Neuron (in vitro differentiated cells): ENCODE data around the gene SRCAP.

Experiments
- H2AFZ ChIP-seq: one replicate; pipeline ENCODE4 v1.6.1; 2013; ENCODE audit warnings: low read depth, mild to moderate bottlenecking, inconsistent platforms, low read length, moderate library complexity
- H3K27me3 ChIP-seq: one replicate; pipeline ENCODE4 v1.6.1; 2013; ENCODE audit warnings: low read length; ENCODE audit not compliant: insufficient read depth
- H3K36me3 ChIP-seq: one replicate; pipeline ENCODE4 v1.6.1; 2013; ENCODE audit warnings: low read length; ENCODE audit not compliant: insufficient read depth
- H3K4me1 ChIP-seq: one replicate; pipeline ENCODE4 v1.6.1; 2013; ENCODE audit warnings: low read length; ENCODE audit not compliant: insufficient read depth
- H3K4me3 ChIP-seq: 2 replicates; pipeline ENCODE4 v1.5.1; 2013; ENCODE audit warnings: mild to moderate bottlenecking, low read length, moderate library complexity
- H3K9me3 ChIP-seq: one replicate; pipeline ENCODE4 v1.6.1; 2013; ENCODE audit warnings: low read length

Gene SRCAP

DNA sequence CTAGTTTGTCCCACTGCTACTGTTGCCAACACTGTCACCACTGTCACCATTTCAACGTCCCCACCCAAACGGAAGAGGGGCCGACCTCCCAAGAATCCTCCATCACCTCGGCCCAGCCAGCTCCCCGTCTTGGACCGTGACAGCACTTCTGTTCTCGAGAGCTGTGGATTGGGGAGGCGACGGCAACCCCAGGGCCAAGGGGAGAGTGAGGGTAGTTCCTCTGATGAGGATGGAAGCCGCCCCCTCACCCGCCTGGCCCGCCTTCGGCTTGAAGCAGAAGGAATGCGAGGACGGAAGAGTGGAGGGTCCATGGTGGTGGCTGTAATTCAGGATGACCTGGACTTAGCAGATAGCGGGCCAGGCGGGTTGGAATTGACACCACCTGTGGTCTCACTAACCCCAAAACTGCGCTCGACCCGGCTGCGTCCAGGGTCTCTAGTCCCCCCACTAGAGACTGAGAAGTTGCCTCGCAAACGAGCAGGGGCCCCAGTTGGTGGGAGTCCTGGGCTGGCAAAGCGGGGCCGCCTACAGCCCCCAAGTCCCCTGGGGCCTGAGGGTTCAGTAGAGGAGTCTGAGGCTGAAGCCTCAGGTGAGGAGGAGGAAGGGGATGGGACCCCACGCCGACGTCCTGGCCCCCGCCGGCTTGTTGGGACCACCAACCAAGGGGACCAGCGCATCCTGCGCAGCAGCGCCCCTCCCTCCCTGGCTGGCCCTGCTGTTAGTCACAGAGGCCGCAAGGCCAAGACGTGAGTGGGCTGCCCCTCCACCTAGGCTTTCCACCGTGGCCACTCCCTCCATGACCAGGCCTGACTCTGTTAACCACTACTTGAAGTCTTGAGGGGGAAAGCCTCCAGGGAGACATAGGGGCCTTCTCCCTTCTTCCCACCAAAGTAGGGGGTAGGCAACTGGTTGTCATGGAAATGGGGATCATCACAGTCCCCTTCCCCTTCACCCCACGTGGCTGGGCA lies 40.3 kb downstream of the SRCAP start:
- Histone ChIP-seq H2AFZ (no peak overlapping the region), H3K9me3 (no peaks in the 10 kb centered on the region), H3K4me3 (no peak overlapping the region), H3K36me3 (peaks cover 71% of the 10 kb centered on the region), H3K4me1 (no peaks in the 10 kb centered on the region), H3K27me3 (no peaks in the 10 kb centered on the region)

DNA sequence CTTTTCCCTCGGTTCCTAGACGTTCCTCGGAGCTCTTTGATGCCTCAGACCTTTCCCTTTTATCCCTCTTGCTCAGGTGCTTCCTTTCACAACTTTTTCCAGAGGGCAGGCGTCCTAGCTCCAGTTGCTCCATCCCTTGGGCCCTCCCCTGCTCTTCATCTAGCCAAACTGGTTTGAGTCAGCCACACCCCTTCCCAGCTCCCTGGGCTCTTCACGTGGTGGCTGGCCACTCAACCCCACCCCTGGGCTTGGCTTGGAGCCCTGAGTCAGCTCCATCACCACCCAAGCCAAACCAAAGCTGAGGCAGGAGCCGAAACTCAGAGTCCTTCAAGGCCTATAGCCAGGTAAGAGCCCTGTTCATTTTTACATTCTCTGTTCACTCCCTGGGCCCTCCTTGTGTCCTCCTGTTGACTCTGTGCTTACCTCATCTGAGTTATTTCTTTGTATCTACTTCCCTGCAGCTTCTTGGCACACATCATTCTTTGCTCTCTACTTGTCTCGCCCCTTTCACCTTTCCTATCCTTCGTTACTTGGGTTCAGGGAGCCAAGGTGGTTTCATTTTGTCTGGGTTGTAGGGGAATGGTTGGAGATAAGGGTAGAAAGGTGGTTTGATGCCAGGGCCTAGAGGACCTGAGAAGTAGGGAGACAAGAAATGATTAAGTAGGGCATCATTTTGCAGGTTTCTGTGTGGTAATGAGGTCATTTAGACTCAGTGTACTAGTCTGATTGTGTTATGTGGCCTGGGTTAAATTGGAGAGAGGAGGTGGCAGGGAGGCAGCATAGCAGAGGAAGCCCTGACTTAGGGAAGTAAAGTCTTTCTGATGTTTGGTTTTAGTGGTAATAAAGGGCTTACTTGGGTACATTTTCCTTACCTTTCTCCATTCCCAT lies 41.6 kb downstream of the SRCAP start:
- no peak overlapping the region for H3K4me3 ChIP-seq
- H3K36me3 ChIP-seq = peaks cover 69% of the 10 kb centered on the region
- H3K9me3 ChIP-seq = no peaks in the 10 kb centered on the region
- no peaks in the 10 kb centered on the region for H3K4me1 ChIP-seq
- H2AFZ ChIP-seq = no peak overlapping the region
- H3K27me3 ChIP-seq = no peaks in the 10 kb centered on the region

DNA sequence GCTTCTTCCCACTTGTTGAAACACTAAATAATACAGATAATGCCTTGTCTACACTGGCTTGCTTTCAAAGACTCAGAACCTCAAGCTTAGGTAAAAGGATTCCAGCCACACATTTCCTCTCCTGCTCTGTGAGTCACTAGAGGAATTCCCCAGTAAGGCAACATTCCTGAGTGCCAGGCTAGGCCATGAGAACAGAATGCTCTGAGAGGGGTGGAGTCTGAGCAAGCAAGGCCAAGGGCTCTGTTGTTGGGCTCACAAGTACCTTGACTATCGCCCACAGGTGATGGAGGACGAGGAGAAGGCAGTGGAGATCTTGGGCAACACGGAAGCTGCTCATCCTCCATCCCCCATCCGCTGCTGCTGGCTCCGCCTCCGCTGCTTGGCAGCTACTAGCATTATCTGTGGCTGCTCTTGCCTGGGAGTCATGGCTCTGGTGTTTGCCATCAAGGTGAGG lies 42.5 kb downstream of the SRCAP start:
- no peaks in the 10 kb centered on the region for H3K9me3 ChIP-seq
- H3K27me3 ChIP-seq = no peaks in the 10 kb centered on the region
- no peaks in the 10 kb centered on the region for H3K4me1 ChIP-seq
- peaks cover 61% of the 10 kb centered on the region for H3K36me3 ChIP-seq
- H2AFZ ChIP-seq = no peak overlapping the region
- no peak overlapping the region for H3K4me3 ChIP-seq

GRCh38 chr16:30743716-30744115 lies 44.7 kb downstream of the SRCAP start:
- no peaks in the 10 kb centered on the region for H3K9me3 ChIP-seq
- H3K36me3 ChIP-seq = peaks cover 39% of the 10 kb centered on the region
- no peak overlapping the region for H2AFZ ChIP-seq
- no peaks in the 10 kb centered on the region for H3K4me1 ChIP-seq
- H3K4me3 ChIP-seq = no peak overlapping the region
- H3K27me3 ChIP-seq = no peaks in the 10 kb centered on the region

DNA sequence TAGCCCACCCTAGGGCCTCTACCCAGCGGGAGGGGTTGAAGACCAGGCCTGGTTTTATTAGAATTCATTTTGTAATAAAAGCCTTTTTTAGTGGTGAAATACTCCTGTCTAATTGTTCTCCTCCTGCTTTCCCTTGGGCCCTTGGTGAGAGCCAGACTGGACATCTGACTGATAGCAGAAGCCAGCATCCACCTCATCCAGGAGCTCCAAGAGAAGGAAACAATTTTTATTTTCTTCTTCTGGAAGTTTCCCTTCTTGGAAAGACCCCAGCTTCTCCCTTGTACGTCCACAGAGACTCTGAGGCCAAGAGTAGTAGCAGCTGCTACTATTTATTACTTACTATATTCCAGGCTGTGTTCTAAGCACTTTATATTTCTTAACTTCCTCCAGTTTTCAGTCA lies 45.2 kb downstream of the SRCAP start:
- no peaks in the 10 kb centered on the region for H3K27me3 ChIP-seq
- H3K36me3 ChIP-seq = peaks cover 34% of the 10 kb centered on the region
- H2AFZ ChIP-seq = no peak overlapping the region
- no peak overlapping the region for H3K4me3 ChIP-seq
- H3K4me1 ChIP-seq = no peaks in the 10 kb centered on the region
- H3K9me3 ChIP-seq = no peaks in the 10 kb centered on the region

GRCh38 chr16:30745082-30745481 lies 46.1 kb downstream of the SRCAP start:
- Histone ChIP-seq H3K36me3 (peaks cover 27% of the 10 kb centered on the region), H2AFZ (no peak overlapping the region), H3K4me1 (no peaks in the 10 kb centered on the region), H3K9me3 (no peaks in the 10 kb centered on the region), H3K4me3 (no peak overlapping the region), H3K27me3 (no peaks in the 10 kb centered on the region)

- Histone ChIP-seq H3K4me1 (no peaks in the 10 kb centered on the region), H3K4me3 (no peak overlapping the region)
These were observed 47.7 kb downstream of the SRCAP start for GRCh38 chr16:30746638-30747175.

DNA sequence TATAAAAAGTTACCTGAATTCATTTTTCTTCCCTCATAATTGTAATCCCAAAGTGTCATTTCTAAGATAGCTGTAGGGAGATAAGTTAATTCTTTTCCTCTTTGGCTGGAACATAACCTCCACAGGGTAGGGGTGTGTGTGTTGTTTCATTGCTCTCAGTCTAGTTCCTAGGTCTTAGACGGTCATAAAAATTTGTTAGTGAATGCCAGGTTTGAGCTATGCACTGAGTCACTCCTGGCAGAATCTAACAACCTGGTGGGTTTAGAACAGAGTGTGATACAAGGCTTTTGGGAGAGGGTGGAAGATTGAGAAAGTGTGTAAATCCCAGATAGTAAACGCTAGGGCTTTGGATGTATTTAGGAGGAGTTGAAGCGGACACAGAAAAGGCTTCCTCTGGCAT lies 48.4 kb downstream of the SRCAP start:
- Histone ChIP-seq H2AFZ (peak overlapping the region; percentile 68), H3K27me3 (no peaks in the 10 kb centered on the region), H3K9me3 (no peaks in the 10 kb centered on the region), H3K36me3 (peaks cover 21% of the 10 kb centered on the region), H3K4me3 (peak overlapping the region; percentile 57), H3K4me1 (no peaks in the 10 kb centered on the region)

More at GRCh38 chr16:30746638-30747175, 47.7 kb downstream of the SRCAP start:
- Histone ChIP-seq H3K27me3 (no peaks in the 10 kb centered on the region), H3K36me3 (peaks cover 26% of the 10 kb centered on the region), H3K9me3 (no peaks in the 10 kb centered on the region), H2AFZ (no peak overlapping the region)

GRCh38 chr16:30747799-30748633 lies 49.0 kb downstream of the SRCAP start, which contains the start of gene PHKG2:
Gene PHKG2 (plus strand): TSS chr16:30748425. CDS start chr16:30748821, 396 bp downstream.
- Histone ChIP-seq H3K36me3 (peaks cover 26% of the 10 kb centered on the region), H3K4me3 (peak within 1 kb of the TSS; percentile 57), H3K4me1 (no peaks in the 10 kb centered on the region), H2AFZ (peak within 1 kb of the TSS; percentile 68), H3K27me3 (no peaks in the 10 kb centered on the region), H3K9me3 (no peaks in the 10 kb centered on the region)

DNA sequence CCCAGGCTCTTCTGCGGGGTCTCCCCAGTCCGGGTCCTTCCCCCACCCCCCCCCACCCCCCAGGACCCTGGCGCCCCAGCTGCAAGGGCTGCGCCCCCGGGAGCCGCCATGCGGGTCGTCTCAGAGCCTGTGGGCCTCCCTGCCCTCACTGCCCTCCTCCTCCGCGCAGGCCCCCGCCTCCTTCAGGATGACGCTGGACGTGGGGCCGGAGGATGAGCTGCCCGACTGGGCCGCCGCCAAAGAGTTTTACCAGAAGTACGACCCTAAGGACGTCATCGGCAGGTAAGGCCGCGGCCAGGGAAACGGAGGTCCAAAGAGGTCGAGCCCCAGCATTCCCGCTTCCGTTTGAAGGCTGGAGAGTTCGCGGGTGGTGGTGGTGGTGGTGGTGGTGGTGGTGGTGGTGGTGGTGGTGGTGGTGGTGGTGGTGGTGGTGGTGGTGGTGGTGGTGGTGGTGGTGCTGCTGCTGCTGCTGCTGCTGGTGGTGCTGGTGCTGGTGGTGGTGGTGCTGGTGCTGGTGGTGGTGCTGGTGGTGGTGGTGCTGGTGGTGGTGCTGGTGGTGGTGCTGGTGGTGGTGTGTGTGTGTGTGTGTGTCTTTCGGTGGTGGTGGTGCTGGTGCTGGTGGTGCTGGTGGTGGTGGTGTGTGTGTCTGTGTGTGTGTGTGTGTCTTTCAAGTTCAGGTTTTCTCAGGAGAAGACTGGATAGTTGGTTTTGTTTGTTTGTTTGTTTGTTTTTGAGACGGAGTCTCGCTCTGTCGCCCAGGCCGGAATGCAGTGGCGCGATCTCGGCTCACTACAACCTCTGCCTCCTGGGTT lies 49.9 kb downstream of the SRCAP start:
- no peaks in the 10 kb centered on the region for H3K9me3 ChIP-seq
- H2AFZ ChIP-seq = no peak overlapping the region
- H3K4me3 ChIP-seq = peak overlapping the region; percentile 57
- H3K4me1 ChIP-seq = no peaks in the 10 kb centered on the region
- H3K27me3 ChIP-seq = no peaks in the 10 kb centered on the region
- H3K36me3 ChIP-seq = peaks cover 26% of the 10 kb centered on the region

DNA sequence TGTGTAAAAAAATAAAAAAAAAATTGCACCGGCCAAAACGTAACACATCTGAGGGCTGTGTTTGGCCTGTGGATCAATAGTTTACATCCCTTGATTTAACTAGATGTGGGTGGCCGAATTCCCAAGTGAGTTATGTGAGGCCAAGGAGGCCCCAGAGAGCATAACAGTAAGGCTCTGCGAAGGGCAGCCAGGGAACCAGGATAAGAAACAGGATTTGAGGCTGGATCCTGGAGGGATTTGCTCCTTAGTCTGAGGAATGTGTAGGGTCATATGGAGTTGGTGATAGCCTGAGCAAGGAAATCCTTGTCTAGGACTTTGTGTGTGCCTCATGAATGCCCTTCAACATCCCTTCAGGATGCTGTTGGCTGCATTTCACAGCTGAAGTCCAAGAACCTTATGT lies 51.2 kb downstream of the SRCAP start:
- Histone ChIP-seq H3K4me1 (no peaks in the 10 kb centered on the region), H3K27me3 (no peaks in the 10 kb centered on the region), H3K4me3 (no peak overlapping the region), H2AFZ (no peak overlapping the region), H3K9me3 (no peaks in the 10 kb centered on the region), H3K36me3 (peaks cover 31% of the 10 kb centered on the region)
